NCI-H82 treated with DMSO at 0.1 percent for 48 hours (cell line): Measurements from ENCODE around the gene BMS1.
"Not testable (repeated sequence)": the region's sequence is repeated elsewhere in the genome, so short reads cannot be mapped to it uniquely, and the experiment has no call there.

Experiments
- DNase-seq: peaks from one replicate; lab custom pipeline; 2025; ENCODE audit not compliant: unreplicated experiment; lab: John Stamatoyannopoulos, UW

The BMS1 gene

GRCh38 chr10:42782446-42783180 lies at the start of gene BMS1:
Gene BMS1 (plus strand): TSS chr10:42782795. CDS start chr10:42784395, 1,600 bp downstream.
- peak; percentile 69 for DNase-seq

- DNase-seq: no peak
Observed at GRCh38 chr10:42734536-42734935, 48.1 kb upstream of the BMS1 start.

- no peak for DNase-seq
Observed at GRCh38 chr10:42738679-42739078, 43.9 kb upstream of the BMS1 start.

GRCh38 chr10:42741536-42741935 lies 41.1 kb upstream of the BMS1 start:
- not testable (repeated sequence) for DNase-seq

- no peak for DNase-seq
Observed at GRCh38 chr10:42743697-42744096, 38.9 kb upstream of the BMS1 start.

- no peak for DNase-seq
Observed at GRCh38 chr10:42744134-42744701, 38.4 kb upstream of the BMS1 start.

GRCh38 chr10:42753126-42753506 lies 29.5 kb upstream of the BMS1 start:
- peak; percentile 1 for DNase-seq

- DNase-seq: no peak
Observed at GRCh38 chr10:42753507-42754154, 29.0 kb upstream of the BMS1 start.

GRCh38 chr10:42754155-42755027 lies 28.2 kb upstream of the BMS1 start:
- no peak for DNase-seq

GRCh38 chr10:42755028-42755451 lies 27.6 kb upstream of the BMS1 start:
- DNase-seq: no peak

- no peak for DNase-seq
Observed at GRCh38 chr10:42755556-42756093, 27.0 kb upstream of the BMS1 start.

- DNase-seq: no peak
Observed at GRCh38 chr10:42767906-42768305, 14.7 kb upstream of the BMS1 start.

GRCh38 chr10:42768581-42769152 lies 13.9 kb upstream of the BMS1 start:
- no peak for DNase-seq

- no peak for DNase-seq
Observed at GRCh38 chr10:42769173-42769572, 13.4 kb upstream of the BMS1 start.

- DNase-seq: no peak
Observed at GRCh38 chr10:42769673-42770072, 12.9 kb upstream of the BMS1 start.

- no peak for DNase-seq
Observed at GRCh38 chr10:42776681-42777080, 5.9 kb upstream of the BMS1 start.

GRCh38 chr10:42780456-42780855 lies 2.1 kb upstream of the BMS1 start:
- DNase-seq: no peak

- no peak for DNase-seq
Observed at GRCh38 chr10:42781893-42782445, 626 bp upstream of the BMS1 start.

- DNase-seq: no peak
Observed at GRCh38 chr10:42783181-42783549, 570 bp downstream of the BMS1 start.

- no peak for DNase-seq
Observed at GRCh38 chr10:42785759-42786158, 3.2 kb downstream of the BMS1 start.
